Activated naive CD8-positive, alpha-beta T cell (primary cell): Measurements from ENCODE around the gene ASB1.
A peak's percentile ranks its signal among the peaks of the same experiment; 100 is the strongest.

ENCODE experiments used
- H3K27ac Mint-ChIP-seq: one replicate; pipeline ENCODE4 v1.8.0; 2021; ENCODE audit warnings: mixed read lengths
- H3K27me3 Mint-ChIP-seq: one replicate; pipeline ENCODE4 v1.8.0; 2021; ENCODE audit warnings: mixed read lengths
- H3K36me3 Mint-ChIP-seq: one replicate; pipeline ENCODE4 v1.8.0; 2021; ENCODE audit warnings: mixed read lengths
- H3K4me1 Mint-ChIP-seq: one replicate; pipeline ENCODE4 v1.8.0; 2021; ENCODE audit warnings: low read depth, mixed read lengths
- H3K4me3 Mint-ChIP-seq: one replicate; pipeline ENCODE4 v1.8.0; 2021; ENCODE audit warnings: mild to moderate bottlenecking, mixed read lengths
- H3K9me3 Mint-ChIP-seq: one replicate; pipeline ENCODE4 v1.8.0; 2021; ENCODE audit warnings: low read depth, mixed read lengths

ASB1 gene

DNA sequence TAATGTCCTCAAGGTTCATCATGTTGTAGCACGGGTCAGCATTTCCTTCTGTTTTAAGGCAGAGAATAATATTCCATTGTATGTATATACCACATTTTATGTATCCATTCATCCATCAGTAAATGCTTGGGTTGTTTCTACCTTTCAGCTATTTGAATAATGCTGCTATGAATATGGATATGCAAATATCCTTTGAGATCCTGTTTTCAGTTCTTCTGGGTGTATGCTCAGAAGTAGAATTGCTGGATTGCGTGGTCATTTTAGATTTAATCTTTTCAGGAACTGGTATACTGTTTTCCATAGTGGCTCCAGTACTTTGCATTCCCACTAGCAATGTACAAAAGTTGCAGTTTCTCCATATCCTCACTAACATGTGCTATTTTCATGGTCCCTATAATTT, 13.4 kb upstream of the ASB1 start:
- no peak overlapping the region for H3K4me3 Mint-ChIP-seq
- peaks cover 8% of the 10 kb centered on the region for H3K36me3 Mint-ChIP-seq
- H3K4me1 Mint-ChIP-seq: peaks cover 6% of the 10 kb centered on the region
- peaks cover 10% of the 10 kb centered on the region for H3K9me3 Mint-ChIP-seq
- H3K27me3 Mint-ChIP-seq: no peaks in the 10 kb centered on the region
- H3K27ac Mint-ChIP-seq: no peak overlapping the region

DNA sequence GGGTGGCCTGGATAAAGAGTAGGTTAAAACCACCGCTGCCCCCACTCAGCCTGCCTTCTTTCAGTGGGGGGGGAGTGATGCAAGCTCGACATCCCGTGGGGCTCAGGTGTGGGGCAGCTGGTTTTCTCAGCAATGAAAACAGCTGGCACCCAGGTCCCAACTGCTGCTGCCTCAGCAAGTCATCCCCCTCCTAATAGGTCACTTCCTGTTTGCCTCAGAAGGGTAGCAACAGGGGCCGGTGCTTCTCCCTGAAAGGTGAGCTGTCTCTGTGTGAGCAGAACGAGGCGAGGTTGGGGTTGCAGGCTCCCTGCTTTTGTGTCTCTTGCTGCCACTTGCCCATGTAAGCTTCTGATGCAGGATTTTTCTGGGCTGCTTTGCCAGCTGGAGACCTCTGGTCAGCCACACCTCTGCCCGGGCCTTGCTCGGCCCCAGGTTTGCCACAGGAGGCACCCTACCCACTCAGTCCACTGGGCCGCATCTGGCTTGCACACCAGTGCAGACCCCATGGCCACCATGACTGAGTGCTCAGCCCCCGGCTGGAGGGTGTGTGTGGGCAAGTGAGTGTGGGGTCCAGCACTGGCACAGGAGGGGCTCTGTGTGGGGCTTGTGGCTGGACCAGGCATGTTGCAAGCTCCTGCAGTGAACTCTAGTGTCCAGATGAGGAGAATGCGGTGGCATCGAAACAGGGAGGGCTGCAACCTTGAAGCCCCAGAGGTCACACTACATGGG, 11.5 kb upstream of the ASB1 start:
- H3K27ac Mint-ChIP-seq: no peak overlapping the region
- peaks cover 6% of the 10 kb centered on the region for H3K4me1 Mint-ChIP-seq
- H3K36me3 Mint-ChIP-seq: peaks cover 8% of the 10 kb centered on the region
- H3K27me3 Mint-ChIP-seq: no peaks in the 10 kb centered on the region
- H3K9me3 Mint-ChIP-seq: peaks cover 10% of the 10 kb centered on the region
- no peak overlapping the region for H3K4me3 Mint-ChIP-seq

GRCh38 chr2:238415893-238416292, 10.8 kb upstream of the ASB1 start:
- Mint-ChIP-seq H3K9me3 (peaks cover 10% of the 10 kb centered on the region), H3K36me3 (peaks cover 8% of the 10 kb centered on the region), H3K27ac (no peak overlapping the region), H3K4me1 (peaks cover 6% of the 10 kb centered on the region), H3K4me3 (no peak overlapping the region), H3K27me3 (no peaks in the 10 kb centered on the region)

DNA sequence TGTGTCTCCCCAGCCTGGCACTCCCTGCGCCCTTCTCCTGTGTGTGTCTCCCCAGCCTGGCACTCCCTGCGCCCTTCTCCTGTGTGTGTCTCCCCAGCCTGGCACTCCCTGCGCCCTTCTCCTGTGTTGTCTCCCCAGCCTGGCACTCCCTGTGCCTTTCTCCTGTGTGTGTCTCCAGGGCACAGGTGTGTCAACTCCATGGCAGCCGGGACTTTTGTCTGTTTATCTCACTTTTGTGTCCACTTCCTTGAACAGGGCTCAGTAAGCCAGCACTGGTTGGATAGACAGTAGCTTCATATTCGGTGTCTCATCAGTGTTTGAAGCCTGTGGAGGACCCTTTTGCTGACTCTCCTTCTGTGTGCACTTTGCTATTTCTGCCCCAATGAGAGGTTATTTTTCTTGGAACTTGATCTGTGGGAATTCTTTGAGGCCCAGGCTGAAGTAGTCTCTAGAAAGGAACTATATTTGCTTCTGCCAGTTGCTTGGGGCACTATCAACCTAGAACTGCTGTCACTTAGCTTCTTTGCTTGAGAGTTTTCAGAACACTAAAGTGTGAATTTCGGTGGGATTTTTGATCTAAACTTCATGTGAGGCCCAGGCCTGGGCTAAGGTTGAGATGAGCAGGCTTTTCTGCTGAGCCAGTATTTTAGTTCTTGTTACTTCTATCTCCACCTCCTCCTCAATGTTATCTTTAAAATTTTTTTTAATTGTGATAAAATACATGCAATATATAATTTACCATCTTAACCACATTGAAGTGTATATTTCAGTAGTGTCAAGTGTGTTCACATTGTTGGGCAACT, 8.3 kb upstream of the ASB1 start:
- no peak overlapping the region for H3K4me3 Mint-ChIP-seq
- peaks cover 6% of the 10 kb centered on the region for H3K4me1 Mint-ChIP-seq
- peaks cover 10% of the 10 kb centered on the region for H3K9me3 Mint-ChIP-seq
- H3K36me3 Mint-ChIP-seq: peaks cover 8% of the 10 kb centered on the region
- no peak overlapping the region for H3K27ac Mint-ChIP-seq
- H3K27me3 Mint-ChIP-seq: no peaks in the 10 kb centered on the region

DNA sequence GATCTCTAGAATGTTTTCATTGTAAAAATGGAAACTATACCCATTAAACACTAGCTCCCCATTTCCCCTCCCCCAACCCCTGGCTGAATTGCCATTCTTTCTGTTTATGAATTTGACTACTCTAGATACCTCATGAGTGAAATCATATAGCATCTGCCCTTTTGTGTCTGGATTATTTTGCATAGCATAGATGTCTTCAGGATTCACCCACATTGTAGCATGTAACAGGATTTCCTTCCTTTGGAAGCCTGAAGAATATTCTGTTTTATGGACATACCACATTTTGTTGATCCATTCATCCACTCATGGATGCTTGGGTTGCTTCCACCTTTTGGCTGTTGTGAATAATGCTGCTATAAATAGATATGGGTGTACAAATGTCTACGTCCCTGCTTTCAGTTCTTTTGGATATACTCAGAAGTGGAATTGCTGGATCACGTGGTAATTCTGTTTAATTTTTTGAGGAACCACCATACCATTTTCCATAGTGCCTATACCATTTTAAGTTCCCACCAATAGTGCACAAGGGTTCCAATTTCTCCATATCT, 7.7 kb upstream of the ASB1 start:
- peaks cover 10% of the 10 kb centered on the region for H3K9me3 Mint-ChIP-seq
- no peak overlapping the region for H3K4me3 Mint-ChIP-seq
- no peak overlapping the region for H3K27ac Mint-ChIP-seq
- peaks cover 6% of the 10 kb centered on the region for H3K4me1 Mint-ChIP-seq
- peaks cover 8% of the 10 kb centered on the region for H3K36me3 Mint-ChIP-seq
- H3K27me3 Mint-ChIP-seq: no peaks in the 10 kb centered on the region

GRCh38 chr2:238420442-238420841, 6.3 kb upstream of the ASB1 start:
- peaks cover 10% of the 10 kb centered on the region for H3K9me3 Mint-ChIP-seq

GRCh38 chr2:238420878-238421694, 5.6 kb upstream of the ASB1 start:
- H3K9me3 Mint-ChIP-seq: peaks cover 6% of the 10 kb centered on the region
- H3K27ac Mint-ChIP-seq: no peak overlapping the region
- H3K27me3 Mint-ChIP-seq: no peaks in the 10 kb centered on the region
- H3K36me3 Mint-ChIP-seq: peaks cover 5% of the 10 kb centered on the region
- no peak overlapping the region for H3K4me3 Mint-ChIP-seq
- H3K4me1 Mint-ChIP-seq: peaks cover 7% of the 10 kb centered on the region

More at GRCh38 chr2:238420442-238420841, 6.3 kb upstream of the ASB1 start:
- Mint-ChIP-seq H3K27ac (no peak overlapping the region), H3K4me3 (no peak overlapping the region), H3K4me1 (peaks cover 5% of the 10 kb centered on the region), H3K36me3 (peaks cover 8% of the 10 kb centered on the region), H3K27me3 (no peaks in the 10 kb centered on the region)

GRCh38 chr2:238421695-238422035, 5.1 kb upstream of the ASB1 start:
- Mint-ChIP-seq H3K27ac (no peak overlapping the region), H3K4me1 (peaks cover 7% of the 10 kb centered on the region), H3K27me3 (no peaks in the 10 kb centered on the region), H3K4me3 (no peak overlapping the region), H3K36me3 (peaks cover 1% of the 10 kb centered on the region), H3K9me3 (peaks cover 2% of the 10 kb centered on the region)

DNA sequence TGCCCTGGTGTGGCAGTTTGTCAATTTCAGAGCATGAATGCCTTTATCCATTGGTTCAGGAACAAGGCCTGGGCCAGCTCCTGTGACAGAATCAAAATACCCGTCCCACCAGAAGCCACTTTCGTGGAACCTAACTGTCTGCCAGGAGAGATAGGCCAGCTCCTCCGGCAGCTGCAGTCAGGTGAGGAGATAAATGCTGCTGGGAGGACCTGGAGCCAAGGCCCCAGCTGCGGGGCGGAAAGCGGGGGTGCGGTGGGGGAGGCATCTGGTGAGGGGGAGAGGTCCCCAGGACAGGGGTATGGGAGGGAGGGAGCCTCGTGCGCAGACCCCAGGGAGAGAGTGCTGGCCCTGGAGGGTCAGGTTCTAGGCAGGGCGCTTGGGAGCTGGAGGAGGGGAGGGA, 4.4 kb upstream of the ASB1 start:
- Mint-ChIP-seq H3K4me1 (peaks cover 8% of the 10 kb centered on the region), H3K27ac (no peak overlapping the region), H3K27me3 (no peaks in the 10 kb centered on the region), H3K9me3 (no peaks in the 10 kb centered on the region), H3K36me3 (no peaks in the 10 kb centered on the region), H3K4me3 (no peak overlapping the region)

DNA sequence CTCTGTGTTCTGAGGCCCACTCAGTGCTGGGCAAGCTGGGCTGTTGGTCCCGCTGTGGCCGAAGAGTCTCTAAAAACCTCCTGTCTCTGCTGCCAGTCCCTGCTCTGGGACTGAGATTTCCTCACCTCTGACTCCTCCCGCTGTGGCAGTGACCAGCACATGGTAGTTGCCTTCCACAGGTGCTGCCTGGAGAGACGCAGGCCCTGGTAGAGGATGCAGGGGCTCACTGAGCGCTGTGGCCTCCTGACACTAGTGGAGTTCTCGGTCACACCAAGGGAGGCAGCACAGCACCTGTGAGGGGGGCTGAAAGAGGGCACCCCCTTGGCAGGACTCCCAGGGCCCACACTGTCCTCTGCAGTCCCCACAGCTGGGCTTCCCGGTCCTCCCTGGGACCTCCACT, 3.8 kb upstream of the ASB1 start:
- no peak overlapping the region for H3K27ac Mint-ChIP-seq

DNA sequence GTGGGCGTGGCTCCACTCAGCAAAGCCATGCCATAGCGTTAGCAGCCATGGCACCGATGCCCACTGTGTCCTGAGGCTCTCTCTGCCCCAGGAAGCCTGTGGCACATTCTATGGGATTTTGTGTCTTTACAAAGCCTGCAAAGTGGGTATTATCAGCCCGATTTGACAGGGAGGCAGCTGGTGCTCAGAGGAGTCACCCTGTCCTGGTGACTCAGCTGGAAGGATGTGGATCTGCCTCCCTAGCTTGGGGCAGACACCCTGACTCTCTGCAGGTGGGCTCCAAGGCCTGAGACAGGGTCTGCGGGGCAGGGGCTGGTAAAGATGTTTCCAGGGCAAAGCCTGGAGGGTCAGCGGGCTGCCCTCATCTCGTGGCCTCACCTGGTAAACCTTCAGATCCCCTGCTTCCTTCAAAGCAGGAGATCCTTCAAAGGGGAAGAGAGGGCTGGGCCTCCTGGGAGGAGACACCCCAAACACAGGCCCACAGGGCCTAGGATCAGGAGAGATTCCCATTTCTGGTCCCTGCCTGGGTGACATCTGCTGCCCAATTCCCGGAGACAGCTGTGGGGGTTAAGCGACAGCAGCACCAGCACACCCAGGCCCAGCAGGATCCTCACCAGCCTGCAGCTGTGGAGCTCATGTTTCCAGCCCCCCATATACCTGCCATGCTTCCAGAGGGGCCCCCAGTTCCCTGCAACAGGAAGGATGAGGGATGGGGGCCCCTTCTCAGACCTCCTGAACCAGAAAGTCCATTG, 3.0 kb upstream of the ASB1 start:
- peaks cover 21% of the 10 kb centered on the region for H3K4me1 Mint-ChIP-seq
- no peak overlapping the region for H3K4me3 Mint-ChIP-seq
- no peaks in the 10 kb centered on the region for H3K27me3 Mint-ChIP-seq
- H3K27ac Mint-ChIP-seq: no peak overlapping the region
- H3K36me3 Mint-ChIP-seq: peaks cover 3% of the 10 kb centered on the region
- no peaks in the 10 kb centered on the region for H3K9me3 Mint-ChIP-seq

More for the DNA sequence above, 3.8 kb upstream of the ASB1 start:
- H3K27me3 Mint-ChIP-seq: no peaks in the 10 kb centered on the region
- H3K4me1 Mint-ChIP-seq: peaks cover 13% of the 10 kb centered on the region
- H3K4me3 Mint-ChIP-seq: no peak overlapping the region
- no peaks in the 10 kb centered on the region for H3K9me3 Mint-ChIP-seq
- H3K36me3 Mint-ChIP-seq: peaks cover 2% of the 10 kb centered on the region

DNA sequence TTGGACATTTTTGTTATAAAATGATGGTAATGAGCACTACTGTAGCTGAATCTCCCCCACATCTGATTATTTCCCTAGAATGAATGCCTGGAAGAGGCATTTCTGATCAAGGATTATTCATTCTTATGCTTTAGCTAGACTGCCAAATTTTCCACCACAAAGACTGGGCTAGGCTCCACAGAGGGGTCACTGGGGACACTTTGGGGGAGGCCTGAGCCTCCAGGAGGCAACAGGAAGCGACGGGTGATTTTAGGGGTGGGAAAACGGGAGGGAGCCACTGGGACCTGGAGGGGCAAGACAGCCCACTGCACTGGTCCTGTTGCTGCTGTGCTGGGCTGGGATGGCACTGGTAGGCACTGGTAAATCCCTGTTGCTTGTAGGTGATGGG, 2.4 kb upstream of the ASB1 start:
- peaks cover 27% of the 10 kb centered on the region for H3K4me1 Mint-ChIP-seq
- no peak overlapping the region for H3K27ac Mint-ChIP-seq
- no peaks in the 10 kb centered on the region for H3K27me3 Mint-ChIP-seq
- H3K9me3 Mint-ChIP-seq: no peaks in the 10 kb centered on the region
- peaks cover 3% of the 10 kb centered on the region for H3K36me3 Mint-ChIP-seq
- H3K4me3 Mint-ChIP-seq: peak overlapping the region; percentile 61

GRCh38 chr2:238425505-238425978, 1.2 kb upstream of the ASB1 start:
- Mint-ChIP-seq H3K27ac (peak overlapping the region; percentile 81), H3K4me3 (peak overlapping the region; percentile 65), H3K9me3 (peaks cover 6% of the 10 kb centered on the region), H3K27me3 (no peaks in the 10 kb centered on the region), H3K4me1 (peaks cover 38% of the 10 kb centered on the region), H3K36me3 (peaks cover 9% of the 10 kb centered on the region)

DNA sequence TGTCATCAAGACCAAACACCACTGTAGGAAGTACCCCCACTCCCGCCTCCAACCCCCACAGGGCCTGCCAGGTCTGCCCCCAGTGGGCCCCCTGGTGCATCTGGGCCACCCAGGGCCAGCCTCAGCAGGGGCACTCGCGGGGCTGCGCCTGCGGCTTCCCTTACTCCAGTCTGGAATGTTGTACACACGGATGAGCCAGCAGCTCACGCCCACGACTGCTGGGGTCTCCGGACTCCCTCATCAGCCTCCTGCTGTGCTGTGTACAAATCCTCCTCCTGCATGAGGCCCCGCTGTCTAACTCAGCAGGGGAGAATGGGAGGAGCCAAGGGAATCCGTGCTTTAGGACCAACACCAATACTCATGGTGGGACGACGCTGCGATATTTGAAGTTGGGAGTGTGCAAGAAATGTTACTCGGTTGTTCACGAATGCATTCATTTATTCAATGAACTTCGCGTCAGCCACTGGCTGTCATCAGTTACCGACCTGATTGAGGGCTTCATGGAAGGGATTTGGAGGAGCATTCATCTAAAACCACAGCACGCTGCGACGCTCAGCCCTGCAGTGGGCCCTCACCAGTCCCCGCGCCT, 654 bp upstream of the ASB1 start:
- peaks cover 6% of the 10 kb centered on the region for H3K9me3 Mint-ChIP-seq
- peak overlapping the region; percentile 90 for H3K27ac Mint-ChIP-seq
- H3K4me1 Mint-ChIP-seq: peaks cover 43% of the 10 kb centered on the region
- peaks cover 10% of the 10 kb centered on the region for H3K36me3 Mint-ChIP-seq
- H3K27me3 Mint-ChIP-seq: no peaks in the 10 kb centered on the region
- peak overlapping the region; percentile 88 for H3K4me3 Mint-ChIP-seq
